Breast epithelium (tissue), 3 donors: ENCODE data around the gene POLR3H.

Experiments
- CTCF ChIP-seq, 3 donors: fragments of 450-650 bp; IDR thresholded peaks; one replicate each; pipeline ENCODE4 v1.5.1; 2016 to 2017; ENCODE audit warnings: antibody characterized with exemption in 3 of 3, mild to moderate bottlenecking in 3 of 3, moderate library complexity in 3 of 3
- POLR2A ChIP-seq: fragments of 450-650 bp; IDR thresholded peaks from one replicate; pipeline ENCODE4 v1.6.1; 2016; ENCODE audit warnings: antibody characterized with exemption, mild to moderate bottlenecking, moderate library complexity
- POLR2AphosphoS5 ChIP-seq, 3 donors: sonication (generic); formaldehyde crosslinking; IDR thresholded peaks; one replicate each; pipeline ENCODE4 v1.6.1; 2017; ENCODE audit warnings: antibody characterized with exemption in 3 of 3

- TF ChIP-seq CTCF (IDR thresholded peaks at IDR 0.05): peak; percentile 86 to 96 (median 87)
- no peak for TF ChIP-seq POLR2A
- peak in 1 of 3 donors; percentile 27 for TF ChIP-seq POLR2AphosphoS5 (IDR thresholded peaks at IDR 0.05)
Measured at GRCh38 chr22:41517172-41518047, 26.9 kb downstream of the POLR3H start.
